Measurements from ENCODE around the gene ZNF280A. TPM values are rescaled to one million over a fixed set of nuclear protein-coding genes. Genes with fewer than 3 reads are reported as not detected.

The ZNF280A gene
- total RNA-seq, 1 donor from 2014 or later: not detected

DNA sequence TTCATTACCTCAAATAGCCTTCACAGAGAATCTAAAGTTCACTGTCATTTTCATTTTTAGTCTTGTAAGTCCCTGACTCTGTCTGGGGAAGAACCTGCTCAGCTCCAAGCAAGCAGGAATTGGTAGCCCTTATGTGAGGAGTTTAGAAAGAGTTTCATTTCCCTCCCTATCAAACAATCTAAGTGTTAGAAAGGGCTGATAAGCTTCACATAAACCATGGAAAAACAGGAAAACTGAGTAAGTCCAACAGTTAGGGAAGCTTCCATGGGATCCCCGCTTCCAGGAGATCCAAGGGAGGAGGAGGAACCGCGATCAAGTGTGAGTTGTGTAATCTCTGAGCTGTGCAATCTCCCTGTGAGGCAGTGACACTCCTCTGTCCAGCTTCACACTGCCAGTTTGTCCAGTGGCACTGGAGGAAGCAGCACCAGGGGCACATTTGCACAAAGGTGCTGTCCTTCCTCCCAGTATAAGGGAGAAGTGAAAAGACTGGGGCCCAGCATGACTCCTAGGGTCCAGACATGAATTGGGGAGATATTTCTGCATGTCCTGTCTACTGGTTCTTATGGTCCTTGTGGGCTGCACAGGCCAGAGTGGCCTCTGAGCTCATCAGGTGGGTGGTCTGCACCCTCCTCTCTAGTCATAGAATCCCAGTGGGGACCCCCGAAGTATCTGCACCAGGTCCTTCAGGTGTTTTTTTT is 34.7 kb upstream of the ZNF280A start:
- Mint-ChIP-seq H3K36me3 (ENCODE audit: unreplicated experiment) (no peaks in the 10 kb centered on the region), H3K4me3 (ENCODE audit: unreplicated experiment) (no peak overlapping the region), H3K27me3 (ENCODE audit: unreplicated experiment) (peaks cover 17% of the 10 kb centered on the region), H3K9me3 (ENCODE audit: unreplicated experiment) (no peaks in the 10 kb centered on the region), H3K27ac (ENCODE audit: unreplicated experiment) (no peak overlapping the region), H3K4me1 (ENCODE audit: unreplicated experiment) (no peaks in the 10 kb centered on the region)
- TF ChIP-seq, protein P1, sequence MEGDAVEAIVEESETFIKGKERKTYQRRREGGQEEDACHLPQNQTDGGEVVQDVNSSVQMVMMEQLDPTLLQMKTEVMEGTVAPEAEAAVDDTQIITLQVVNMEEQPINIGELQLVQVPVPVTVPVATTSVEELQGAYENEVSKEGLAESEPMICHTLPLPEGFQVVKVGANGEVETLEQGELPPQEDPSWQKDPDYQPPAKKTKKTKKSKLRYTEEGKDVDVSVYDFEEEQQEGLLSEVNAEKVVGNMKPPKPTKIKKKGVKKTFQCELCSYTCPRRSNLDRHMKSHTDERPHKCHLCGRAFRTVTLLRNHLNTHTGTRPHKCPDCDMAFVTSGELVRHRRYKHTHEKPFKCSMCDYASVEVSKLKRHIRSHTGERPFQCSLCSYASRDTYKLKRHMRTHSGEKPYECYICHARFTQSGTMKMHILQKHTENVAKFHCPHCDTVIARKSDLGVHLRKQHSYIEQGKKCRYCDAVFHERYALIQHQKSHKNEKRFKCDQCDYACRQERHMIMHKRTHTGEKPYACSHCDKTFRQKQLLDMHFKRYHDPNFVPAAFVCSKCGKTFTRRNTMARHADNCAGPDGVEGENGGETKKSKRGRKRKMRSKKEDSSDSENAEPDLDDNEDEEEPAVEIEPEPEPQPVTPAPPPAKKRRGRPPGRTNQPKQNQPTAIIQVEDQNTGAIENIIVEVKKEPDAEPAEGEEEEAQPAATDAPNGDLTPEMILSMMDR (IDR thresholded peaks at IDR 0.05): no peak
- DNase-seq (ENCODE audit: extremely low spot score, unreplicated experiment): no peak

DNA sequence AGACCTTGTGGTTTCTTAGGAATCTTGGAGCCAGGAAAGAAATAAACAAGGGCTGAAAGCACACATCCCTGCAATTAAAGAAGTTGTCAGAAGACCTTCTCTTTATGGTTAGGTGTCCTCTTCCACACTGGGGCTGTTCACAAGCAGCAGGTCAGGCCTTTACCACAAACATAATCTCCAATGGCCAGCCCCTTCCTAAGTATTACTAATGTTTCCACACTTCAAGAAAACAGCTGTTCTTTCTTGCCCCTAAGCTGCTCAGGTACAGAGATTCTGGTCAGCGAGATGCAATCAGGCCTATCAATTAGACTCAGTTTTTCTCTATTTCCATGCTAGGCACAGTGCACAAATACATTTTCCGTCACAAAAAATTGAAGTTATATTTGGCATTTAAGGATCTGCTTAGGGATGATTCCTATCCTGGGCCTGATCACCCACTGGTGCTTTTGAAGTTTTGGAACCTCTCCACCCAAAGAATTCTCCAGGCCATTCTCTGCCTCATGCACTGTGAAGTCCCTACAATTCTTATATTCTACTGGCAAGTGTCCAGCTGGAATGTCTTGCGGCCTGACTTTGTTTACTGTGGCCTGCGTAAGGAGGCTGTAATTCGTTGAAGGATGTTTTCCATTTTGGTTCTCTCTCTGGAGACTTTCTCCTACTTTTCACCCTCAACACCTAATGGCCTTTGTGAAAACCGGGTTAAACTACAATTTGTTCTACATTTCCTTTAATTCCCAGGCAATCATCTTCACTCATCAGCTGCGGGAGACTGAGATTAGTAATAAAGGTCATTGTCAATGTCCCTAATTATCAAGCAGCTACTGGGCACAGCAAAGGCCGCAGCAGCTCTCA is 33.9 kb upstream of the ZNF280A start:
- Mint-ChIP-seq H3K4me1 (ENCODE audit: unreplicated experiment) (no peaks in the 10 kb centered on the region), H3K27ac (ENCODE audit: unreplicated experiment) (no peak overlapping the region), H3K36me3 (ENCODE audit: unreplicated experiment) (no peaks in the 10 kb centered on the region), H3K4me3 (ENCODE audit: unreplicated experiment) (no peak overlapping the region), H3K27me3 (ENCODE audit: unreplicated experiment) (peaks cover 18% of the 10 kb centered on the region), H3K9me3 (ENCODE audit: unreplicated experiment) (no peaks in the 10 kb centered on the region)
- DNase-seq (ENCODE audit: extremely low spot score, unreplicated experiment): no peak
- TF ChIP-seq, protein P1 (IDR thresholded peaks at IDR 0.05): no peak

GRCh38 chr22:22553141-22553540 is 33.1 kb upstream of the ZNF280A start:
- TF ChIP-seq, protein P1 (IDR thresholded peaks at IDR 0.05): no peak
- Mint-ChIP-seq H3K4me1 (ENCODE audit: unreplicated experiment) (no peaks in the 10 kb centered on the region), H3K36me3 (ENCODE audit: unreplicated experiment) (no peaks in the 10 kb centered on the region), H3K27ac (ENCODE audit: unreplicated experiment) (no peak overlapping the region), H3K4me3 (ENCODE audit: unreplicated experiment) (no peak overlapping the region), H3K27me3 (ENCODE audit: unreplicated experiment) (peaks cover 20% of the 10 kb centered on the region), H3K9me3 (ENCODE audit: unreplicated experiment) (no peaks in the 10 kb centered on the region)
- DNase-seq (ENCODE audit: extremely low spot score, unreplicated experiment): no peak

- TF ChIP-seq, protein P1 (IDR thresholded peaks at IDR 0.05): no peak
- H3K36me3 Mint-ChIP-seq (ENCODE audit: unreplicated experiment): no peaks in the 10 kb centered on the region
- H3K9me3 Mint-ChIP-seq (ENCODE audit: unreplicated experiment): no peaks in the 10 kb centered on the region
- DNase-seq (ENCODE audit: extremely low spot score, unreplicated experiment): no peak
- H3K4me3 Mint-ChIP-seq (ENCODE audit: unreplicated experiment): no peak overlapping the region
- no peaks in the 10 kb centered on the region for H3K4me1 Mint-ChIP-seq (ENCODE audit: unreplicated experiment)
- H3K27me3 Mint-ChIP-seq (ENCODE audit: unreplicated experiment): peaks cover 20% of the 10 kb centered on the region
- H3K27ac Mint-ChIP-seq (ENCODE audit: unreplicated experiment): no peak overlapping the region
Observed at GRCh38 chr22:22552630-22553029, 32.6 kb upstream of the ZNF280A start.

DNA sequence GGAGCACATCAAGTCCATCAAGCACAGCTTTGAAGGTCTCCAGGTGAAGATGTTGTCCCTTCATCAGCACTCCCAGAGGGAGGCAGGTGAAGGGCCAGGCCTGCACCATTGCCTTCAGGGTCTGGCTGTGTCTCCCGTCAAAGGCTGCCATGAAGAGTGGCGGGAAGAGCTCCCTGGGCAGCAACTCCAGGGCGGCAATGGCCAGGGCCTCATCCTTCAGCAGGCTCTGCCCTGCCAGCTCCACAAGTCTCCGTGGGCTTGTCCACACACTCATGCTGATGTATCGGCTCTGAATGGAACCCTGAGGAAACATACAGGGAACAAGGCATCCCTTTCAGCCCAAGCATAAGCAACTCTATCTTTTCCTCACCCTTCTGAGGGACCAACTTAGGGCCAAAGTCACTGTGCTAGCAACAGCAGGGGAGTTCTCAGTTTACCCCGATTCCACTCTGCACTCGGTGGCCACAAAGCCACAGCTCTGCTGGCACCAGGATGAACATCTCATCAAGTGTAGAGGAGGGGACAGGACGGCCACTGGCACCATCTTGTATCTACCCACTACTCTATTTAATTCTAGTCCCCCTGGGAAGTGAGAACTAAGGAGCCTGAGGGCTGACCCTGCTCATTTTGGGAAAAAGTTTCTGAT is 30.8 kb upstream of the ZNF280A start:
- no peak for DNase-seq (ENCODE audit: extremely low spot score, unreplicated experiment)
- TF ChIP-seq, protein P1 (IDR thresholded peaks at IDR 0.05): no peak
- Mint-ChIP-seq H3K4me3 (ENCODE audit: unreplicated experiment) (no peak overlapping the region), H3K36me3 (ENCODE audit: unreplicated experiment) (no peaks in the 10 kb centered on the region), H3K27ac (ENCODE audit: unreplicated experiment) (no peak overlapping the region), H3K27me3 (ENCODE audit: unreplicated experiment) (peaks cover 20% of the 10 kb centered on the region), H3K9me3 (ENCODE audit: unreplicated experiment) (no peaks in the 10 kb centered on the region), H3K4me1 (ENCODE audit: unreplicated experiment) (no peaks in the 10 kb centered on the region)
